ENCODE measurements around the gene ASPDH.

The ASPDH gene

GRCh38 chr19:50513746-50514345, at the start of gene ASPDH:
TSS of gene ASPDH (minus strand) at chr19:50513913. CDS start at chr19:50513823, 90 bp downstream.
- no peak within 1 kb of the TSS for H3K4me3 ChIP-seq (ENCODE audit: low read depth, low read length)
- H3K36me3 ChIP-seq (ENCODE audit: control insufficient read depth, insufficient read depth, low read length) = peaks cover 10% of the 10 kb centered on the region
- H3K9me3 ChIP-seq (ENCODE audit: control insufficient read depth, insufficient read depth, low read length) = no peaks in the 10 kb centered on the region
- peaks cover 9% of the 10 kb centered on the region for H3K27me3 ChIP-seq (ENCODE audit: control insufficient read depth, insufficient read depth, low read length)
- H3K4me1 ChIP-seq (ENCODE audit: control insufficient read depth, insufficient read depth, low read length) = no peaks in the 10 kb centered on the region
- no peak within 1 kb of the TSS for H3K9ac ChIP-seq (ENCODE audit: low read depth, low read length)

GRCh38 chr19:50562996-50563395, 49.3 kb upstream of the ASPDH start:
- no peaks in the 10 kb centered on the region for H3K9me3 ChIP-seq (ENCODE audit: control insufficient read depth, insufficient read depth, low read length)
- peaks cover 9% of the 10 kb centered on the region for H3K4me1 ChIP-seq (ENCODE audit: control insufficient read depth, insufficient read depth, low read length)
- H3K36me3 ChIP-seq (ENCODE audit: control insufficient read depth, insufficient read depth, low read length) = no peaks in the 10 kb centered on the region
- H3K4me3 ChIP-seq (ENCODE audit: low read depth, low read length) = no peak overlapping the region
- H3K27me3 ChIP-seq (ENCODE audit: control insufficient read depth, insufficient read depth, low read length) = peaks cover 56% of the 10 kb centered on the region
- H3K9ac ChIP-seq (ENCODE audit: low read depth, low read length) = no peak overlapping the region

GRCh38 chr19:50562329-50562728, 48.6 kb upstream of the ASPDH start:
- no peaks in the 10 kb centered on the region for H3K36me3 ChIP-seq (ENCODE audit: control insufficient read depth, insufficient read depth, low read length)
- H3K9me3 ChIP-seq (ENCODE audit: control insufficient read depth, insufficient read depth, low read length) = no peaks in the 10 kb centered on the region
- H3K4me1 ChIP-seq (ENCODE audit: control insufficient read depth, insufficient read depth, low read length) = peaks cover 9% of the 10 kb centered on the region
- H3K4me3 ChIP-seq (ENCODE audit: low read depth, low read length) = no peak overlapping the region
- peaks cover 62% of the 10 kb centered on the region for H3K27me3 ChIP-seq (ENCODE audit: control insufficient read depth, insufficient read depth, low read length)
- H3K9ac ChIP-seq (ENCODE audit: low read depth, low read length) = no peak overlapping the region

- Histone ChIP-seq H3K36me3 (ENCODE audit: control insufficient read depth, insufficient read depth, low read length) (no peaks in the 10 kb centered on the region), H3K4me1 (ENCODE audit: control insufficient read depth, insufficient read depth, low read length) (peaks cover 4% of the 10 kb centered on the region), H3K9ac (ENCODE audit: low read depth, low read length) (no peak overlapping the region), H3K4me3 (ENCODE audit: low read depth, low read length) (no peak overlapping the region), H3K27me3 (ENCODE audit: control insufficient read depth, insufficient read depth, low read length) (peaks cover 54% of the 10 kb centered on the region), H3K9me3 (ENCODE audit: control insufficient read depth, insufficient read depth, low read length) (no peaks in the 10 kb centered on the region)
These were observed 45.9 kb upstream of the ASPDH start for GRCh38 chr19:50559636-50560035.

GRCh38 chr19:50558449-50558848, 44.7 kb upstream of the ASPDH start:
- Histone ChIP-seq H3K27me3 (ENCODE audit: control insufficient read depth, insufficient read depth, low read length) (peaks cover 53% of the 10 kb centered on the region), H3K9ac (ENCODE audit: low read depth, low read length) (no peak overlapping the region), H3K4me3 (ENCODE audit: low read depth, low read length) (no peak overlapping the region), H3K36me3 (ENCODE audit: control insufficient read depth, insufficient read depth, low read length) (no peaks in the 10 kb centered on the region), H3K4me1 (ENCODE audit: control insufficient read depth, insufficient read depth, low read length) (peaks cover 4% of the 10 kb centered on the region), H3K9me3 (ENCODE audit: control insufficient read depth, insufficient read depth, low read length) (no peaks in the 10 kb centered on the region)

GRCh38 chr19:50558039-50558438, 44.3 kb upstream of the ASPDH start:
- Histone ChIP-seq H3K27me3 (ENCODE audit: control insufficient read depth, insufficient read depth, low read length) (peaks cover 53% of the 10 kb centered on the region), H3K9ac (ENCODE audit: low read depth, low read length) (no peak overlapping the region), H3K9me3 (ENCODE audit: control insufficient read depth, insufficient read depth, low read length) (no peaks in the 10 kb centered on the region), H3K36me3 (ENCODE audit: control insufficient read depth, insufficient read depth, low read length) (no peaks in the 10 kb centered on the region), H3K4me3 (ENCODE audit: low read depth, low read length) (no peak overlapping the region), H3K4me1 (ENCODE audit: control insufficient read depth, insufficient read depth, low read length) (peaks cover 4% of the 10 kb centered on the region)

GRCh38 chr19:50557009-50557613, 43.4 kb upstream of the ASPDH start:
- Histone ChIP-seq H3K9ac (ENCODE audit: low read depth, low read length) (no peak overlapping the region), H3K4me3 (ENCODE audit: low read depth, low read length) (peak overlapping the region; percentile 52), H3K27me3 (ENCODE audit: control insufficient read depth, insufficient read depth, low read length) (peaks cover 56% of the 10 kb centered on the region), H3K4me1 (ENCODE audit: control insufficient read depth, insufficient read depth, low read length) (peaks cover under 1% of the 10 kb centered on the region), H3K9me3 (ENCODE audit: control insufficient read depth, insufficient read depth, low read length) (no peaks in the 10 kb centered on the region), H3K36me3 (ENCODE audit: control insufficient read depth, insufficient read depth, low read length) (no peaks in the 10 kb centered on the region)

- Histone ChIP-seq H3K36me3 (ENCODE audit: control insufficient read depth, insufficient read depth, low read length) (no peaks in the 10 kb centered on the region), H3K9me3 (ENCODE audit: control insufficient read depth, insufficient read depth, low read length) (no peaks in the 10 kb centered on the region), H3K27me3 (ENCODE audit: control insufficient read depth, insufficient read depth, low read length) (peaks cover 61% of the 10 kb centered on the region), H3K4me1 (ENCODE audit: control insufficient read depth, insufficient read depth, low read length) (no peaks in the 10 kb centered on the region), H3K4me3 (ENCODE audit: low read depth, low read length) (peak overlapping the region; percentile 76), H3K9ac (ENCODE audit: low read depth, low read length) (no peak overlapping the region)
These were observed 42.7 kb upstream of the ASPDH start for GRCh38 chr19:50556282-50557008.

GRCh38 chr19:50555450-50556281, 42.0 kb upstream of the ASPDH start:
- Histone ChIP-seq H3K9ac (ENCODE audit: low read depth, low read length) (no peak overlapping the region), H3K36me3 (ENCODE audit: control insufficient read depth, insufficient read depth, low read length) (no peaks in the 10 kb centered on the region), H3K9me3 (ENCODE audit: control insufficient read depth, insufficient read depth, low read length) (no peaks in the 10 kb centered on the region), H3K27me3 (ENCODE audit: control insufficient read depth, insufficient read depth, low read length) (peaks cover 63% of the 10 kb centered on the region), H3K4me3 (ENCODE audit: low read depth, low read length) (peak overlapping the region; percentile 76), H3K4me1 (ENCODE audit: control insufficient read depth, insufficient read depth, low read length) (no peaks in the 10 kb centered on the region)

GRCh38 chr19:50555033-50555432, 41.3 kb upstream of the ASPDH start:
- no peak overlapping the region for H3K4me3 ChIP-seq (ENCODE audit: low read depth, low read length)
- no peaks in the 10 kb centered on the region for H3K9me3 ChIP-seq (ENCODE audit: control insufficient read depth, insufficient read depth, low read length)
- H3K9ac ChIP-seq (ENCODE audit: low read depth, low read length) = no peak overlapping the region
- H3K4me1 ChIP-seq (ENCODE audit: control insufficient read depth, insufficient read depth, low read length) = no peaks in the 10 kb centered on the region
- no peaks in the 10 kb centered on the region for H3K36me3 ChIP-seq (ENCODE audit: control insufficient read depth, insufficient read depth, low read length)
- H3K27me3 ChIP-seq (ENCODE audit: control insufficient read depth, insufficient read depth, low read length) = peaks cover 64% of the 10 kb centered on the region

- Histone ChIP-seq H3K9me3 (ENCODE audit: control insufficient read depth, insufficient read depth, low read length) (no peaks in the 10 kb centered on the region), H3K36me3 (ENCODE audit: control insufficient read depth, insufficient read depth, low read length) (no peaks in the 10 kb centered on the region), H3K27me3 (ENCODE audit: control insufficient read depth, insufficient read depth, low read length) (peaks cover 70% of the 10 kb centered on the region), H3K4me1 (ENCODE audit: control insufficient read depth, insufficient read depth, low read length) (no peaks in the 10 kb centered on the region), H3K4me3 (ENCODE audit: low read depth, low read length) (no peak overlapping the region), H3K9ac (ENCODE audit: low read depth, low read length) (no peak overlapping the region)
These were observed 40.5 kb upstream of the ASPDH start for GRCh38 chr19:50554212-50554611.

Measured in iPS-15b (cell line).